GM18867 (cell line): Measurements from ENCODE around the gene HSPB2.

Source experiments
- ATAC-seq: cut with Tn5 transposase; IDR thresholded peaks from one replicate; pipeline ENCODE4 v1.9.1; 2021; ENCODE audit warnings: mild to moderate bottlenecking, moderate library complexity; ENCODE audit not compliant: unreplicated experiment

The HSPB2 gene

GRCh38 chr11:111937461-111937769 is 24.9 kb downstream of the HSPB2 start:
- ATAC-seq: no peak

- no peak for ATAC-seq
Measured at GRCh38 chr11:111937844-111938243, 25.3 kb downstream of the HSPB2 start.

GRCh38 chr11:111938687-111939160 is 26.2 kb downstream of the HSPB2 start:
- peak; percentile 77 for ATAC-seq

- ATAC-seq: no peak
Measured at GRCh38 chr11:111939836-111940604, 27.5 kb downstream of the HSPB2 start.

GRCh38 chr11:111941963-111942362 is 29.4 kb downstream of the HSPB2 start:
- ATAC-seq: no peak

- ATAC-seq: no peak
Measured at GRCh38 chr11:111942829-111943228, 30.3 kb downstream of the HSPB2 start.

GRCh38 chr11:111944139-111944538 is 31.6 kb downstream of the HSPB2 start:
- ATAC-seq: no peak

GRCh38 chr11:111944651-111945051 is 32.1 kb downstream of the HSPB2 start:
- no peak for ATAC-seq

- no peak for ATAC-seq
Measured at GRCh38 chr11:111945198-111945597, 32.7 kb downstream of the HSPB2 start.

- no peak for ATAC-seq
Measured at GRCh38 chr11:111946499-111946898, 34.0 kb downstream of the HSPB2 start.

GRCh38 chr11:111947143-111947542 is 34.6 kb downstream of the HSPB2 start:
- peak; percentile 61 for ATAC-seq

- no peak for ATAC-seq
Measured at GRCh38 chr11:111949519-111950426, 37.2 kb downstream of the HSPB2 start.

- no peak for ATAC-seq
Measured at GRCh38 chr11:111951565-111951964, 39.0 kb downstream of the HSPB2 start.

- ATAC-seq: no peak
Measured at GRCh38 chr11:111954154-111954553, 41.6 kb downstream of the HSPB2 start.

GRCh38 chr11:111957663-111958444 is 45.3 kb downstream of the HSPB2 start:
- ATAC-seq: no peak

- no peak for ATAC-seq
Measured at GRCh38 chr11:111960916-111961315, 48.4 kb downstream of the HSPB2 start.

GRCh38 chr11:111961389-111962300 is 49.1 kb downstream of the HSPB2 start:
- ATAC-seq: no peak
